ENCODE results near the gene ITIH3.

GRCh38 chr3:52827441-52827840 lies 32.8 kb downstream of the ITIH3 start:
- no peak for TF ChIP-seq POLR2A (IDR thresholded peaks at IDR 0.05)
- no peak for TF ChIP-seq EP300 (IDR thresholded peaks at IDR 0.05)
- no peak for TF ChIP-seq CTCF (IDR thresholded peaks at IDR 0.05)
- TF ChIP-seq POLR2AphosphoS5 (IDR thresholded peaks at IDR 0.05) = no peak

All from suprapubic skin (tissue), 4 donors.